HG03378 (cell line): ENCODE results near the gene MFSD11.
"Not testable (repeated sequence)": the region's sequence is repeated elsewhere in the genome, so short reads cannot be mapped to it uniquely, and the experiment has no call there.

Source experiments
- ATAC-seq: cut with Tn5 transposase; IDR thresholded peaks from one replicate; pipeline ENCODE4 v1.9.1; 2021; ENCODE audit warnings: mild to moderate bottlenecking, moderate library complexity; ENCODE audit not compliant: unreplicated experiment

MFSD11 gene

DNA sequence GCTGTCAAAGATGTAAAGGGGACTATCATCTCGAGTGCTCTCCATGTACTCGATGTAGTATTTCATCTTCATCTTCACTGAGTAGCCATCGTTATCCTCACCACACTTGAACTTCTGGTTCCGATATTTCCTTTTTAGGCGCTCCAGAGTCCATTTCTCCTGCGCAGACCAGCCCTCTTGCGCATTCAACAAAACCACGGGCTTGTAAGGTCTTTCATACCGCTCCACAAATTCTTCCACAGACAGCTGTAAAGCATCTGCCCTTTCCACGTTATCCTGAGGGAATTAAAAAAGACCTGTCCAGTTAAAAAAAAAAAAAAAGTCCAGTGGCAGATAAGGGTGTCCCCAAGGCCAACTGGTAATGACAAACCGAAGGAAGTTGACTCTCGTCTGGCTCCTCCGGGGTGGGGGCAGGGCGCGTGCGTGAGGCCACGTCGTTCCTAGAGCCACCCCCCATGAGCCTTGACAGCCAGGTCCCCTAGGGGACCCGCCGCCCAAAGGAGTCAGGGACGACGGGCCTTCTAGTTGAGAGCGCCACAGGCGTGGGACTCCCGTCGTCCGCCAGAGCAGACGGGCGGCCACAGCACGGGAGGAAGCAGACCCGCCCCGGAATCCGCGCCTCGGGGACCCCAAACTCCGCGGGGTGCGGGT, 12.2 kb upstream of the MFSD11 start:
- ATAC-seq, result peak; percentile 11

GRCh38 chr17:76726231-76726775, 11.6 kb upstream of the MFSD11 start, which contains the start of gene JMJD6:
Gene JMJD6 (minus strand): TSS chr17:76726606. CDS start chr17:76726475, 131 bp downstream.
- ATAC-seq, result peak; percentile 49

DNA sequence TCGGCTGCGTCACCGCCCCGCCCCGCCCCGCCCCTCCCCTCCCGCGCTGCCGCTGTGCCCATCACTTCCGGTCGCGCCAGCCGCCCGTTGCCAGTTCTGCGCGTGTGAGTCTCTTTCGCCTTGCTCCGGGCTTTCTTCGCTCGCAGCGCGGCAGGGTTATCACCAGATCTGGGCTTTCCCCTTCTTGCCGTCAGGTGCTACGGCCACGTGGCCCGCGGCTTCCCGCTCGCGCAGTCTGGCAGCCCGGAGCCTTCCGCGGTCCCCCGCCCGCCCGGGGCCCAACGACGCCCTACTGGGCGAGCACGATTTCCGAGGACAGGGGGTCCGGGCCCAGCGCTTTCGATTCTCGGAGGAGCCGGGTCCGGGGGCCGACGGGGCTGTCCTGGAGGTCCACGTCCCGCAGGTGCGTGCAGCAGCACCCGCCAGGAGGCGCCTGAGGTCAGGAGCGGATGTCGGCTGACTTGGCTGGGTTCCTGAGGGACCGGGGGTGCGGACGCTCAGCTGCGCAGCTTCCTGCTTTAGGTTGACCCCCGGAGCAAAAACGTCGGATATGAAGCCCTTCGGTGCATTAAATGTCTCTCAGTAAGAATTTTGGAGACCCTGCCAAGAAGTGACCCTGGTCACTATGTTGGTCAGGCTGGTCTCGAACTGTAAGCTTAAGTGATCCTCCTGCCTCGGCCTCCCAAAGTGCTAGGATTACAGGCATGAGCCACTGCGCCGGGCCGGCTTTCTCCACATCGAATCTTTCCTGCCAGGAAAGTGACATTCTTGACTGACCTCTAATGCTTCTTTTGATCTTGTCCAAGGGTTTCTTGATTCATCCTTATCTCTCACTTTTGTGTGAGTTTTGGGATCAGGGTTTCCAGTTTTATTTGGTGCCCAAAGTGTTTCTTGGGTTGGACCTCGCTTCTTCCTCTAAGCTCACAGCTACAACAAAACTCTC, 10.9 kb upstream of the MFSD11 start, which contains the start of gene METTL23:
Gene METTL23 (plus strand): TSS at position 64 of the 943 bp plus-strand sequence. CDS start 2,872 bp downstream, outside the sequence.
- ATAC-seq, result peak; percentile 32

DNA sequence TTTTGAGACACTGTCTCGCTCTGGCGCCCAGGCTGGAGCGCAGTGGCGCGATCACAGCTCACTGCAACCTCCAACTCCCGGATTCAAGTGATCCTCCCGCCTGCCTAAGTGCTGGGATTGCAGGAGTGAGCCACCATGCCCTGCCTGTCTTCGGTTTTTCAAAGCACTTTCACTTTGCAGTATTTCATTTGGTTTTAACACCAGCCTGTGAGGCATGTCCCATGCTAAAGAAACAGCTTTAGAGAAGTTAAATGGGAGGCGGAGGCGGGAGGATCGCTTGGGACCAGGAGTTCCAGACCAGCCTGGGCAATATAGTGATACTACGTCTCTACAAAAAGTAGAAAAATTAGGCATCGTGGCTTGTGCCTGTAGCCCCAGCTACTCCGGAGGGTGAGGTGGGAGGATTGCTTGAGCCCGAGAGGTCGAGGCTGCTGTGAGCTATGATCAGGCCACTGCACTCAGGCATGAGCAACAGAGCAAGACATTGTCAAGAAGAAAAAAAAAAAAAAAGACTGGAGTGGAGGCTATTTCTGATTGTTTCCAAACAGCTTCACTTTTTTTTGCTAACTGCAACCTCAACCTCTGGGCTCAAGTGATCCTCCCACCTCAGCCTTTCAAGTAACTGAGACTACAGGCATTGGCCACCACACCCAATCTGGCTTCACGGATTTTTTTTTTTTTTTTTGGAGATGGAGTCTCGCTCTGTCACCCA, 10.0 kb upstream of the MFSD11 start:
- ATAC-seq, result no peak

DNA sequence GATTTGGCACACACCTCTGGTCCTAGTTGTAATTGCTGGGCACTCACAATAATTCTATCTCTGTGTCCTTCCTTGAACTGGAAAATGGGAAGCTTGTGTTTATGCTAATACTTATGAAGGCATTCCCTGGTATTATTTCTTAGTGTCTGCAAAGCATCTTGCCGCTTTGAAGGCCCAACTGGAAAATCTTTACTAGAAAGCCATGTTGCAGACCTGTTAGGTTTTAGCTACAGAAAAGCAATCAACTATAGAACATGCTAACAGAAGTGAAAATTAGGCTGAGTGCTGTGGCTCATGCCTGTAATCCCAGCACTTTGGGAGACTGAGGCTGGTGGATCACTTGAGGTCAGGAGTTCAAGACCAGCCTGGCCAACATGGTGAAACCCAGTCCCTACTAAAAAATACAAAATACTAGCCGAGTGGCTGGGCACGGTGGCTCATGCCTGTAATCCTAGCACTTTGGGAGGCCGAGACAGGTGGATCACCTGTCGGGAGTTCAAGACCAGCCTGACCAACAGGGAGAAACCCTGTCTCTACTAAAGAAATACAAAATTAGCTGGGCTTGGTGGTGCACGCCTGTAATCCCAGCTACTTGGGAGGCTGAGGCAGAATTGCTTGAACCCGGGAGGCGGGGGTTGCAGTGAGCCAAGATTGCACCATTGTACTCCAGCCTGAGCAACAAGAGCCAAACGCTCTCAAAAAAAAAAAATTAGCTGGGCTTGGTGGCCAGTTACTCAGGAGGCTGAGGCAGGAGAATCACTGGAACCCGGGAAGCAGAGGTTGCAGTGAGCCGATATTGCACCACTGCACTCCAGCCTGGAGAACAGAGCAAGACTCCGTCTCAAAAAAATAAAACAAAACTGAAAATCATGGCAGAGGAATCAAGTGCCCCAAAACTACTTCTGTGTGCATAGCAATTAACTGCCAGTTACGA, 5.9 kb upstream of the MFSD11 start:
- ATAC-seq, result not testable (repeated sequence)

- ATAC-seq, result no peak
Observed at GRCh38 chr17:76732734-76733617, 4.9 kb upstream of the MFSD11 start.

- ATAC-seq, result no peak
Observed at GRCh38 chr17:76733618-76733957, 4.3 kb upstream of the MFSD11 start.

- ATAC-seq, result no peak
Observed at GRCh38 chr17:76734080-76734840, 3.7 kb upstream of the MFSD11 start.

GRCh38 chr17:76735006-76735405, 2.9 kb upstream of the MFSD11 start:
- no peak for ATAC-seq

DNA sequence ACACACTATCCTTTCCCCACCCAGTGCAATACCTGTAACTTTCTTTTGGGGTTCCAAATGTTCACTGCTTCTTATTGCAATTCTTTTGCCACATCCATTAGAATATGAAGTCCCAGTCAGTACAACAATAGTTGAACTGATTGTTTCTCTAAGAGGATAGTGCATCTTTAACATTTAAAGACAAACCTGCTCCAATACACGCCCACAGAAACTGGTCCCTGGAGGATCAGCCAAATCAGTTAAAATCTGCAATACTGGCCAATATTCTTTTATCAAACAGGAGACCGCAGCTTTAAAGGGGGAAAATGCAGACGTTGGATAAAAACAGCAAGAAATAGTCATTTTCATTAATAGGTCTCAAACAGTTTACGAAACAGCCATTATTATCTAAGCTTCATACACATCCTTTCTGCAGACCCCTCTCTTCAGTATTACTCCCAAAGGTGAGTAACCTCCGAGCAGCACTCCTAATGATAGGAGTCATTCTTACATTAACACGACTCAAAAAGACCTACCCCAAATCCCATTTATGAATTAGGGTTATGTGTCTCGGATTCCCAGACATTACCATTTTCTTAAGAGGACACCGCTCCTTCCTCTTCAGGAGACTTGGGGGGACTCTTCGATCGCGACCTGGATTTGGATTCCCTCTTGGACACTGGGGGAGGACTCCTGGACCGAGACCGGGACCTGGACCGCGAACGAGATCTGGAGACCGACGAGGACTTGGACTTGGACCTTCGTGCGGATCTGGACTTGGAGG, 2.2 kb upstream of the MFSD11 start:
- no peak for ATAC-seq

DNA sequence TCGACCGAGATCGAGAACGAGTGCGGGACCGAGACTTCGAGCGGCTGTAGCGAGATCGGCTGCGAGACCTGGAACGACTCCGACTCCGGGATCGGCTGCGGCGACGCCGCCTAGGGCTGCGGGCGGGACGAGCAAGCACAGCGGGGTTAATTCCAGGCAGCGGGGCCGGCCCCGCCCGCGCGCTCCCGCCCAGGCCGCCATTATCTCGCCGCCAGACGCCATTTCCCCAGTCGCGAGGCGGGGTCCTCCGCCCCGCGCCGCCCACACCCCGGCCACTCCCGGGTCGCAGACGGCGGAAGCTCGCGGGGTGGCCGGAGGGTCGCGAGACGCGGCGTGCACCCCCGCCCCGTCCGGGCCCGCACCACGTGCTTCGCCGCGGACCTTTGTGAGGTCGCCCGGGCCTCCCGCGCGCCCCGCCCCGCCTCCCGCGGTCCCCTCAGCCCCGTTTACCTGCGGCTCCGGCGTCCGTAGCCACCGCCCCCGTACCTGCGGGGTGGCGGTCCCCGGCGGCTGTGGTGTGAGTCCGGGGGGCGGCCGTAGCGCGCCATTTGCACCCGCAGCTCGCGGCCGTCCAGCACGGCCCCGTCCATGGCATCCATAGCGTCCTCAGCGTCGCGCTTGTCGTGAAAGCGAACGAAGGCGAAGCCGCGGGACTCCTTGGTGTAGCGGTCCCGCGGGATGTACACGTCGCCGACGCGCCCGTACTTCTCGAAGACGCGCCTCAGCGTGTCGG, 1.4 kb upstream of the MFSD11 start:
- no peak for ATAC-seq

DNA sequence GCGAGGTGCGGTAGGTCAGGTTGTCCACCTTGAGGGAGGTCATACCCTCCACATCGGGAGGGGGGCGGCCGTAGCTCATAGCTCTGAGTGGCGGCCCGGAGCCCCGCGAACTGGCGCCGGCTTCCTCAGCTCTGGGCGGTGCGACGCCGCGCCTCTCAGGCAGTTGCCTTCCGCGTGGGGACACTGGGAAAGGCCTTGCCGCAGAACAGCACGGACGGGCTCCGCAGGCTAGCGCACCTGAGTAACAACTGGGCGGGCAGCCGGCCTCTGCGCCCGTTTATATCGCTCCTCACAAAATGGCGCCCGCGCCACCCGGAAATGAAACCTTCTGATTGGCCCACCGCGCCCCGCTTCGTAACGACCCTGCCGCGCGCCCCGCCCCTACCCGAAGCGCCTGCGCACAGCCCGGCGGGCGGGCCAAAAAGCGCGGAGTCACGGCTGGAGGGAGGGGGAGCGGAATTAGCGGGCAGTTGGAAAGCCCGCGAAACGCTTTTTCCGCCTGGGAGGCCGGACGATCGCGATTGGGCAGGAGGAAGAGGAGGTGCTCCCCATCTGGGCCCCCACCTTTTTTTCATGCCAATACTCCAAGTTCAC, 740 bp upstream of the MFSD11 start, which contains the start of gene SRSF2:
Gene SRSF2 (minus strand): TSS at position 250 of the 594 bp plus-strand sequence. CDS start 171 bp downstream, at position 79.
- ATAC-seq, result peak; percentile 69

- ATAC-seq, result no peak
Observed at GRCh38 chr17:76738468-76738850, 540 bp downstream of the MFSD11 start.

- not testable (repeated sequence) for ATAC-seq
Observed at GRCh38 chr17:76739568-76740115, 1.7 kb downstream of the MFSD11 start.

DNA sequence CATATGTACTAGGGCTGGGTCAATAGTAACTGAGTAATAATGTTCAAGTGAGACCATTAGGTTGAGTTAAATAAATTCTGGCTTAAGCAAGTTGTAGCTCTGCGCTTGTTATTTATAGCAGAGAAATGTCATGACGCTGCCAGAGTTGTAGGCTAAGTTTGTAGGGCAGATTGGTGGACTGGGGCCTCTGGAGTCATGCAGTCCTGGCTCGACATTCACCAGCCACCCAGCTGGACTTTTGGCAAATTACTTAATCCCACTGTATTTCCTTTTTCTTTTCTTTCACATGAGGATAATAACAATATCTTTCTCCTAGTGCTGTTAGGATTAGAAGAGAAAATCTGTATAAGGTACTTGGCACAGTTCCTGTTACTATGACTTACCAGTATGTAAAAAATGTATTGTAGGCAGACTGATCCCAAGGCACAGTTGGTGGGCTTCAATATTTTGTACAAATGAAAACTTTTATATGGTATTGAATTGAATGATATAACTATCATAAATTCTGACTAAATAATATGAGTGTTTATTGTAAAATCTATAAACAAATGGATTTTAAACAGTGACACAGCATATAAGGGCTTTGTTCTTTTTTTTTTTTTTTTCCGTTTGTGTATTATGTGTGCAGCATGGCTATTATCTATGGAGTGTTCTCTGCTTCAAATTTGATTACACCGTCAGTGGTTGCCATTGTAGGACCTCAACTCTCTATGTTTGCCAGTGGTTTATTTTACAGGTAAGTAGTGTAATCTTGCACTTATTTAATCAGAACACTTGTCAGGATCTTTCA, 2.6 kb downstream of the MFSD11 start:
- no peak for ATAC-seq
